Parathyroid adenoma (tissue), 2 donors: ENCODE measurements around the gene TACC2.

Experiments used
- H2AFZ ChIP-seq: fragments of 300-600 bp; sonication (generic); one replicate; pipeline ENCODE4 v1.7.0; 2017; ENCODE audit warnings: antibody characterized with exemption, mild to moderate bottlenecking
- H3K27ac ChIP-seq: fragments of 300-600 bp; sonication (generic); one replicate; pipeline ENCODE4 v1.7.0; 2017
- H3K27me3 ChIP-seq: fragments of 300-600 bp; sonication (generic); one replicate; pipeline ENCODE4 v1.7.0; 2017; ENCODE audit warnings: low read length; ENCODE audit not compliant: control insufficient read depth, insufficient read depth
- H3K36me3 ChIP-seq: fragments of 300-600 bp; sonication (generic); one replicate; pipeline ENCODE4 v1.7.0; 2017; ENCODE audit warnings: low read length; ENCODE audit not compliant: control insufficient read depth, insufficient read depth
- H3K4me1 ChIP-seq: fragments of 300-600 bp; sonication (generic); one replicate; pipeline ENCODE4 v1.7.0; 2017; ENCODE audit warnings: control low read depth
- H3K4me2 ChIP-seq: fragments of 300-600 bp; sonication (generic); one replicate; pipeline ENCODE4 v1.7.0; 2017; ENCODE audit warnings: low read length
- H3K4me3 ChIP-seq: fragments of 300-600 bp; sonication (generic); one replicate; pipeline ENCODE4 v1.7.0; 2017; ENCODE audit warnings: low read depth, low read length
- H3K79me2 ChIP-seq: fragments of 300-600 bp; sonication (generic); one replicate; pipeline ENCODE4 v1.7.0; 2017; ENCODE audit warnings: control low read depth
- H3K9ac ChIP-seq: fragments of 300-600 bp; sonication (generic); one replicate; pipeline ENCODE4 v1.7.0; 2017; ENCODE audit warnings: mild to moderate bottlenecking
- H3K9me3 ChIP-seq: fragments of 300-600 bp; sonication (generic); one replicate; pipeline ENCODE4 v1.7.0; 2017; ENCODE audit warnings: low read length; ENCODE audit not compliant: control insufficient read depth
- TF ChIP-seq, protein P1 (sequence below): fragments of 300-600 bp; sonication (generic); IDR thresholded peaks from one replicate; pipeline ENCODE4 v1.7.0; 2017; ENCODE audit warnings: antibody characterized with exemption, mild to moderate bottlenecking
- donor health status: primary hyperparathyroidism.

TACC2 gene

DNA sequence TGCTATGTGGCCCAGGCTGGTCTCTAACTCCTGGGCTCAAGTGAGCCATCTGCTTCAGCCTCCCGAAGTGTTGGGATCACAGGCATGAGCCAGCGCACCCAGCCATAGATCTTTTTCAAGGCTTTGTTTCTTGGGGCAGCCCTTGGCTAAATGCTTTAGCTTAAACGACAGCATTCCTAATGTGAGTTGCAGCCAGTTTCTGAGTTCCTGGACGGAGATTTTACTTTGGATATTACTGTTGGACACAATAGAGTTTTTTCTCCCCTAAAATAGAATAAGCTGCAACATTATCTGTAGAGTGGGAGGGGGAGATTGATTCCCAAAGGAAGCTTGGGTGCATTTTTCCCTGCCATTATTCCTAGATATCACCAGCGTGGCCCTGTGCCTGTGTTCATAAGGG lies 179.1 kb downstream of the TACC2 start:
- Histone ChIP-seq H2AFZ (no peak overlapping the region), H3K9me3 (no peaks in the 10 kb centered on the region), H3K27me3 (no peaks in the 10 kb centered on the region), H3K36me3 (no peaks in the 10 kb centered on the region), H3K79me2 (peaks cover 21% of the 10 kb centered on the region), H3K9ac (no peak overlapping the region), H3K4me3 (no peak overlapping the region), H3K27ac (no peak overlapping the region), H3K4me1 (peaks cover 2% of the 10 kb centered on the region), H3K4me2 (no peak overlapping the region)
- TF ChIP-seq, protein P1, sequence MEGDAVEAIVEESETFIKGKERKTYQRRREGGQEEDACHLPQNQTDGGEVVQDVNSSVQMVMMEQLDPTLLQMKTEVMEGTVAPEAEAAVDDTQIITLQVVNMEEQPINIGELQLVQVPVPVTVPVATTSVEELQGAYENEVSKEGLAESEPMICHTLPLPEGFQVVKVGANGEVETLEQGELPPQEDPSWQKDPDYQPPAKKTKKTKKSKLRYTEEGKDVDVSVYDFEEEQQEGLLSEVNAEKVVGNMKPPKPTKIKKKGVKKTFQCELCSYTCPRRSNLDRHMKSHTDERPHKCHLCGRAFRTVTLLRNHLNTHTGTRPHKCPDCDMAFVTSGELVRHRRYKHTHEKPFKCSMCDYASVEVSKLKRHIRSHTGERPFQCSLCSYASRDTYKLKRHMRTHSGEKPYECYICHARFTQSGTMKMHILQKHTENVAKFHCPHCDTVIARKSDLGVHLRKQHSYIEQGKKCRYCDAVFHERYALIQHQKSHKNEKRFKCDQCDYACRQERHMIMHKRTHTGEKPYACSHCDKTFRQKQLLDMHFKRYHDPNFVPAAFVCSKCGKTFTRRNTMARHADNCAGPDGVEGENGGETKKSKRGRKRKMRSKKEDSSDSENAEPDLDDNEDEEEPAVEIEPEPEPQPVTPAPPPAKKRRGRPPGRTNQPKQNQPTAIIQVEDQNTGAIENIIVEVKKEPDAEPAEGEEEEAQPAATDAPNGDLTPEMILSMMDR, result no peak

DNA sequence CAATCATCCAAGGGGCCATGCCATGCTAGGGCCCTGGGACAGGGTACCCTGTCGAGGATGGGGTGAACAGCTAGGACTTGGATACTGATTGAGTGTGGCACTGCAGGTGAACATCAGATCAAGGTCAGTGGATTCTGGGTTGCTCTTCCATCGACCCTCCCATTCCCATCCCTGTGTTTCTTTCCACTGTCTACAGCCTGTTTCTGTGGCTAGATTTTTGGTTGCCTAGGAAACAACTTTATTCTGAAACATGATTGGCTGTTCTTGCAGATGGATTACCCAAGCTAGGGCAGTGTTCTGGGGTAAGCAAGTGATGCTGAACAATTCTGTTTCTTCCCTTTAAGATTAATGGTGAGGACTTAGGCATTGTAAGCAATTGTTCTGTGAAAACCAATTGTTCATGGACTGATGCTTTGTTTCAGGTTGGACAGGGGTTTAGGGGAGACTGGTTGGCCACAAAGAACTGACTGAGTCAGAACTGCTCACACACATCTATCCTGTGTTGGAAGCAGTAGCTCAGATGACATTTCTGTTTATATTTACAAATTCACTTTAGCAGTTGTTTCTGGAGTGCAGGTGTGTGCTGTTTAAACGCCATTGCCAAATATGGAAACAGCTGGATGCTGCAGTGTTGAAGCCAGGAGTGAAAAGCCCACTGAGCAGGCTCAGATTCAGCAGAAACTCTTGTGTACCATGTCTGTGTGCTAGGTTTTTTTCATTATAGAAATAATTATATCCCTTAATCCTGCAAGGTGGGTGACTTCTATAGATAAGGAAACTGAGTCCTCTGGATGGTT lies 179.8 kb downstream of the TACC2 start:
- Histone ChIP-seq H2AFZ (no peak overlapping the region), H3K4me2 (no peak overlapping the region), H3K4me3 (no peak overlapping the region), H3K27me3 (no peaks in the 10 kb centered on the region), H3K9me3 (no peaks in the 10 kb centered on the region), H3K9ac (no peak overlapping the region), H3K36me3 (no peaks in the 10 kb centered on the region), H3K79me2 (peaks cover 19% of the 10 kb centered on the region), H3K27ac (no peak overlapping the region), H3K4me1 (no peaks in the 10 kb centered on the region)
- TF ChIP-seq, protein P1, result no peak

DNA sequence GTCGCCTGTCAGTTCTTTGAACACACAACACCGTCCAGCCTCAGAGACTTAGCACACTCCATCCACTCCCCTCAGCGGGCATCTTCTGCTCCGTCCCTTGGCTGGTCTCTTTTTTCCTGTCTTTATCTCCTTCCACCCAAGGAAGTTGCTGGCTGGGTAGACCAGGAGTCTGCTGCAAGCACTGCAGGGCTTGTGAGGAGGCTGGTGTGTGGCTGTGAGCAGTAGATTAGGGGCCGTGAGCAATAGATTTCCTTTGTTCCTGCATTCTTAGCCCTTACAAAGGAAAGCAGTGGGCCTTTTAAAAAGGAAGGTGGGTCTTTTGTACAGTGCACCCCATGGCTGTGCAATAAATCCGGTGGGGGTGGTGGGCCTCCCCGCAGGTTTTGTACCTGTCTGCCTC lies 181.8 kb downstream of the TACC2 start:
- no peaks in the 10 kb centered on the region for H3K27me3 ChIP-seq
- H2AFZ ChIP-seq, result no peak overlapping the region
- TF ChIP-seq, protein P1, result no peak
- H3K36me3 ChIP-seq, result no peaks in the 10 kb centered on the region
- no peak overlapping the region for H3K27ac ChIP-seq
- no peak overlapping the region for H3K4me3 ChIP-seq
- H3K9me3 ChIP-seq, result no peaks in the 10 kb centered on the region
- H3K4me2 ChIP-seq, result no peak overlapping the region
- no peaks in the 10 kb centered on the region for H3K4me1 ChIP-seq
- peaks cover 4% of the 10 kb centered on the region for H3K79me2 ChIP-seq
- H3K9ac ChIP-seq, result no peak overlapping the region

DNA sequence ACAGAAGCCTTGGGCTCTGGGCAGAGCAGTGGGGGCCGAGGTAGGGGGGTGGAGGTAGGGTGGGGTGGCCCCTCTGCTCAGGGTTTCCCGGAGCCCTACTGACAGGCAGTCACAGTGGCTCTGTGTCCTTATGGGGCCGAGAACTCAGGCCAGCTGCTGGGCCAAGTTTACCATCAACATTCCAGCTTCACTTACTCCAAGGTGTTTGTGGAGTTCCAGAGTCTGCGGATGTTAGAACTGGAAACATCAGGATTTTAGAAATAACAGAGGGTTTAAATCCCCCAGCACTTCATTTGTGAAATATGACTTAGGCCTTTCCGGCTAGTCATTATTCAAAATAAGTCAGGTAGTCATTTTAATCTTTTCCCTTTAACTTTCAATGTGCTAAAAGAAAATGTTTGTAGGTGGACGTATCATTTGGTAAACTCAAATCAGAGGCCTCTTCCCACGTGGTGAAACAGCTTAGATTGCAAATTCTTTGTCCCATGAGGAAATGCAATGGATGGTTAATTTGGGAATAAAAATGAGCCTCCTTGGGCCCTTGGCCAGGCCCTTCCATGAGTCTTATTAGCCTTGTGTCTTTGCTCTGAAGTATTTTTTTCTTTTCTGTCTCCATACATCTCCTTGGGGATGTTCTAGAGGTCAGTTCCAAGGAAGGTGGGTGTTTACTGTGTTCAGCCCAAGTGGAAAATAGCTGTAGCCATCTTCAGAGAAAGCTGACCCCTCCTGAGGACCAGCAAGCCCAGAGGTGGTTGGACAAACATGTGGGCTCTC lies 182.5 kb downstream of the TACC2 start:
- Histone ChIP-seq H3K27ac (no peak overlapping the region), H3K79me2 (peaks cover 4% of the 10 kb centered on the region), H3K4me3 (no peak overlapping the region), H2AFZ (no peak overlapping the region), H3K36me3 (no peaks in the 10 kb centered on the region), H3K27me3 (no peaks in the 10 kb centered on the region), H3K9me3 (no peaks in the 10 kb centered on the region), H3K9ac (no peak overlapping the region), H3K4me2 (no peak overlapping the region), H3K4me1 (no peaks in the 10 kb centered on the region)
- TF ChIP-seq, protein P1, result no peak
